OCI-LY7 (cell line): ENCODE measurements around the gene LRRFIP1. TPM values are rescaled to one million over a fixed set of nuclear protein-coding genes. Genes with fewer than 3 reads are reported as not detected.

Source experiments
- Bru-seq: library from RNA; stranded (reverse); fragments of 400-500 nt; gene quantifications from one replicate; lab custom pipeline; 2021; lab: Mats Ljungman, UMichigan
- BruChase-seq, 2 experiments: library from RNA; stranded (reverse); fragments of 400-500 nt; gene quantifications; one replicate each; lab custom pipeline; 2021; lab: Mats Ljungman, UMichigan
- BruUV-seq: library from RNA; stranded (reverse); fragments of 400-500 nt; replicated peaks from 2 replicates; lab custom pipeline; 2021; lab: Mats Ljungman, UMichigan
- CTCF ChIA-PET: fragments of 300-600 bp; sonication (Branson Sonifier 250); formaldehyde crosslinking; loops from one replicate; lab custom pipeline; 2022; ENCODE audit warnings: antibody characterized with exemption; ENCODE audit not compliant: unreplicated experiment; lab: Charles Lee
- POLR2A ChIA-PET: fragments of 300-600 bp; sonication (Branson Sonifier 250); formaldehyde crosslinking; loops from one replicate; lab custom pipeline; 2022; ENCODE audit warnings: antibody characterized with exemption; lab: Charles Lee
- DNase-seq: peaks from one replicate; pipeline ENCODE4 v3.0.0-alpha.2; 2015; ENCODE audit warnings: low spot score
- H2AFZ ChIP-seq: fragments of 200-600 bp; sonication (generic), shearing (Covaris generic); 2 replicates; pipeline ENCODE4 v1.6.1; 2014; ENCODE audit warnings: mild to moderate bottlenecking, antibody characterized with exemption, low read length, moderate library complexity
- H3K27ac ChIP-seq: fragments of 200-600 bp; sonication (generic); 2 replicates; pipeline ENCODE4 v1.5.1; 2014; ENCODE audit warnings: mixed run types, low read depth, mild to moderate bottlenecking, moderate library complexity, low read length, inconsistent platforms; ENCODE audit not compliant: poor library complexity, severe bottlenecking
- H3K36me3 ChIP-seq: fragments of 200-600 bp; sonication (generic); 2 replicates; pipeline ENCODE4 v1.6.1; 2014; ENCODE audit warnings: mild to moderate bottlenecking, antibody characterized with exemption, low read length, moderate library complexity, mixed read lengths; ENCODE audit not compliant: insufficient read depth
- H3K4me1 ChIP-seq: fragments of 200-600 bp; sonication (generic); 2 replicates; pipeline ENCODE4 v1.5.1; 2014; ENCODE audit warnings: mild to moderate bottlenecking, low read length; ENCODE audit not compliant: insufficient read depth, poor library complexity, severe bottlenecking
- H3K4me2 ChIP-seq: fragments of 200-600 bp; sonication (generic); 2 replicates; pipeline ENCODE4 v1.6.1; 2014; ENCODE audit warnings: mild to moderate bottlenecking, low read length
- H3K4me3 ChIP-seq: fragments of 200-600 bp; sonication (generic); 2 replicates; pipeline ENCODE4 v1.5.1; 2014; ENCODE audit warnings: mild to moderate bottlenecking, low read depth, low read length; ENCODE audit not compliant: poor library complexity, severe bottlenecking
- H3K79me2 ChIP-seq: fragments of 200-600 bp; sonication (generic); 2 replicates; pipeline ENCODE4 v1.6.1; 2016; ENCODE audit warnings: low read depth, mild to moderate bottlenecking, low read length, moderate library complexity, mixed read lengths; ENCODE audit not compliant: insufficient read depth
- H3K9me2 ChIP-seq: fragments of 200-600 bp; sonication (generic); 2 replicates; pipeline ENCODE4 v1.6.1; 2016; ENCODE audit warnings: mild to moderate bottlenecking, low read length, mixed read lengths; ENCODE audit not compliant: insufficient read depth
- H3K9me3 ChIP-seq: fragments of 200-600 bp; sonication (generic); 2 replicates; pipeline ENCODE4 v1.6.1; 2014; ENCODE audit warnings: mild to moderate bottlenecking, mixed run types, low read length, mixed read lengths
- H4K20me1 ChIP-seq: fragments of 200-600 bp; sonication (generic); 2 replicates; pipeline ENCODE4 v1.6.1; 2014; ENCODE audit warnings: mild to moderate bottlenecking, antibody characterized with exemption, low read length, moderate library complexity, mixed read lengths; ENCODE audit not compliant: insufficient read depth
- CTCF ChIP-seq: fragments of 200-600 bp; sonication (generic); conservative IDR thresholded peaks from 2 replicates; pipeline ENCODE4 v1.5.1; 2014; ENCODE audit warnings: mild to moderate bottlenecking, antibody characterized with exemption, low read length, moderate library complexity, mixed read lengths
- EZH2phosphoT487 ChIP-seq: fragments of 200-600 bp; sonication (generic); IDR thresholded peaks from 2 replicates; pipeline ENCODE4 v1.6.1; 2018; ENCODE audit warnings: low read depth, borderline replicate concordance, mild to moderate bottlenecking, mixed run types, antibody characterized with exemption, low read length, moderate library complexity, mixed read lengths
- intact Hi-C: fragments of 100-400 bp; cut with micrococcal nuclease; formaldehyde crosslinking; loops from one replicate; pipeline ENCODE4 v1.10.0; 2022; ENCODE audit not compliant: unreplicated experiment
- long read RNA-seq: library from polyadenylated mRNA; stranded (forward); transcript quantifications from one replicate; pipeline ENCODE4 v2.0.0, GENCODE V29; 2022
- total RNA-seq, 2 experiments: library from RNA; depleted of rRNA in 1 of 2; stranded (reverse); fragments of >200 nt in 1 of 2; shearing (Covaris generic) in 1 of 2; gene quantifications; 2 replicates each; pipeline ENCODE4 v1.2.3, GENCODE V29; 2014 to 2022

Gene LRRFIP1
- total RNA-seq (2014; rRNA removed; shearing (Covaris generic)) (95.7 and 102 TPM in 2 replicates), total RNA-seq (2022) (216 and 246 TPM in 2 replicates), Bru-seq, nascent RNA (percentile 92 among the genes with signal in this experiment), BruChase-seq, experiment 1, labeled RNA remaining after a 6-hour chase (percentile 91 among the genes with signal in this experiment), BruChase-seq, experiment 2, labeled RNA remaining after a 2-hour chase (percentile 88 among the genes with signal in this experiment)
- long read RNA-seq, full-length matches to known transcripts: 201 of 394 reads
- long read RNA-seq, partial matches to known transcripts: 93 of 394 reads
- long read RNA-seq, other reads (novel, unspliced or antisense): 100 of 394 reads

GRCh38 chr2:237627441-237628246, at the start of gene LRRFIP1:
Gene LRRFIP1 (plus strand): TSS chr2:237627587. CDS start chr2:237627645, 58 bp downstream.
- H3K4me3 ChIP-seq: no peak within 1 kb of the TSS
- intact Hi-C loops: loop anchor here (10.0 kb wide), 1 partner anchor 147 kb away; no protein-coding TSS in a partner anchor
- H2AFZ ChIP-seq: no peak within 1 kb of the TSS
- H4K20me1 ChIP-seq: no peaks in the 10 kb centered on the region
- H3K4me2 ChIP-seq: no peak within 1 kb of the TSS
- no peaks in the 10 kb centered on the region for H3K36me3 ChIP-seq
- CTCF ChIA-PET: interaction anchor here (0.5 kb wide), 1 partner anchor 388 kb away, joined by 10 read pairs; no protein-coding TSS in a partner anchor
- TF ChIP-seq EZH2phosphoT487 (no peak), CTCF (no peak)
- no peak within 1 kb of the TSS for H3K27ac ChIP-seq
- POLR2A ChIA-PET: no interaction called here
- no peaks in the 10 kb centered on the region for H3K79me2 ChIP-seq
- BruUV-seq: no TSS peak
- no peaks in the 10 kb centered on the region for H3K9me3 ChIP-seq
- H3K4me1 ChIP-seq: peaks cover 32% of the 10 kb centered on the region
- no peak for DNase-seq
- H3K9me2 ChIP-seq: no peaks in the 10 kb centered on the region

GRCh38 chr2:237577956-237578870, 49.2 kb upstream of the LRRFIP1 start:
- no peak overlapping the region for H3K4me3 ChIP-seq
- no peaks in the 10 kb centered on the region for H3K9me3 ChIP-seq
- CTCF ChIA-PET: no interaction called here
- no peak for DNase-seq
- no peaks in the 10 kb centered on the region for H3K4me1 ChIP-seq
- POLR2A ChIA-PET: no interaction called here
- no peak overlapping the region for H3K4me2 ChIP-seq
- intact Hi-C loops: loop anchor here (10.0 kb wide), 1 partner anchor 453 kb away; no protein-coding TSS in a partner anchor
- no peaks in the 10 kb centered on the region for H3K9me2 ChIP-seq
- H3K27ac ChIP-seq: no peak overlapping the region
- no TSS peak for BruUV-seq
- no peaks in the 10 kb centered on the region for H4K20me1 ChIP-seq
- H3K79me2 ChIP-seq: no peaks in the 10 kb centered on the region
- H2AFZ ChIP-seq: no peak overlapping the region
- TF ChIP-seq CTCF (no peak), EZH2phosphoT487 (no peak)
- H3K36me3 ChIP-seq: no peaks in the 10 kb centered on the region
